ENCODE measurements around the gene RNF212.

Gene RNF212

DNA sequence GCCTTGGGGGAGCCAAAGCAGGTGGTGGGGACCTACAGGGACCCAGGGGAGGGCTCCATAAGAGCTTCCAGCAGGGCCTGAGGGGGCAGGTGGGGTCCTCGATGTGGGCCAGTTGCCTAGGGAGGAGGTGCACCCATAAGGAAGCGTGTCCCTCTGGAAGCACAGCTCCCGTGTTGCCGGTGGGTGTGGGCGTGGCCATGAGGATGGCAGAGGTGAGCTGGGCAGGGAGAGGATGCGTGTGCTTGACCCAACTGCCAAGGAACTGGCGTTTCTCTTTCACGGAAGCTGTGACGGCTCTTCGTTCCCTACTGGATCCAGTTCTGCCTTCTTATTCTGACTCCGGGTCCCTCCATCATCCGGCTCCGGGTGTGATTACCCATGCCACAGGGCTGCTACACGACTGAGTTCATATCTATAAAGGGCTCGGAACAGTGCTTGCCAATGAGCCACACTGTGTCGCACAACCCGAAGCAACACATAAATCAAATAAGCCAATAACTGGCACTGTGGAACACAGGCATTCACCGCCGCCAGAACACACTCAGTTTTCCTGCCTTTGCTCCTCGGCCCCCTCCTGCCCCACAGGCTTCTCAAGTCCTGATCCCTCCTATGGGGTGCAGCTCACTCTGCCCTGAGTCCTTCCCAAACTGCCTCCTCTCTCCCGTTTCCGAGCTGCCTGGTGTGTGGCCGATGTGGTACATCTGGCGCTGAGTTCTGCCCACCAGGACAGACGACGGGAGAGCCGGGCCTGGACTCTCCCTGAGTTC is 35.5 kb downstream of the RNF212 start:
- no peak for TF ChIP-seq CTCF (IDR thresholded peaks at IDR 0.05; ENCODE audit: control extremely low read depth, extremely low read depth, low read depth, missing control alignments)
- DNase-seq (ENCODE audit: extremely low spot score): no peak
- CTCF ChIA-PET: interaction anchor here (0.9 kb wide), 1 partner anchor 13 kb away, joined by 3 read pairs; no protein-coding TSS in a partner anchor
- POLR2A ChIA-PET: no interaction called here

DNA sequence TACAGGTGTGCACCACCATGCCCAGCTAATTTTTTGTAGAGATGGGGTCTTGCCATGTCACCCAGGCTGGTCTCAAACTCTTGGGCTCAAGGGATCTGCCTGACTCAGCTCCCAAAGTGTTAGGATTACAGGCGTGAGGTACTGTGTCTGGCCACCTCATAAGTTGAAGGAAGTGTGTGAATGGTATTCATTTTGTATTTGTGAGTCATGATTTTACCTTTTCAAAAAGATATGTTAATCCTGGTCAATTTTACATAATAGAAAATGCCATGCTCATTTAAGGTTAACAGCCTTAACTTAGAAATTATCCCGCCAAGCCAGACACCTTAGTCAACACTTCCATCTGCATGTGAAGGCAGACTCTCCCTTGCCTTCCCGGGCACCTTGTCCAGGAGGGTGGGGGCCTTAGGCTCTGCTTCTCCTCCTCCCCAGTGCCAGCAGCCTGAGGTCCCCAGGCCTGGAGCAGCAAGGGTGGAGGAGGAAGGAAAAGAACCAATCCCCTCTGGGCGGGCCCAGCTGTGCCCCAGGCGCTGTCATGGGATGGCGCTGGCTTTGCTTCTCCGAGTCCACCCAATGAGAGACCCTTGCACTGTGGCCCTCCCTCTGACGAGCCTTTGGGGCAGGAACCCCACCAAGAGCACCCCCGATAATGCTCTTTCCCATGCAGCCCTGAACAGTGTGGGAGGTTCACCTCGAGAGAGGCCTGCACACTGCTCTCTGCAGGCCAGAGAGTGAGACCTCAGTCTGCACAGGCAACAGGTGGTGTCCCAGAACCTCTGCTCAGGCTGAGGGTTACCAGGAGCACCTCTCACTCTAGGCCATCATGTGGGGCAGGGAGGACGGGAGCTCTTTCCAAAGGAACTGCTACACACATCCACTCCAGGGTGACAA is 37.3 kb downstream of the RNF212 start:
- CTCF ChIA-PET: no interaction called here
- no peak for TF ChIP-seq CTCF (IDR thresholded peaks at IDR 0.05; ENCODE audit: control extremely low read depth, extremely low read depth, low read depth, missing control alignments)
- DNase-seq (ENCODE audit: extremely low spot score): no peak
- POLR2A ChIA-PET: no interaction called here

DNA sequence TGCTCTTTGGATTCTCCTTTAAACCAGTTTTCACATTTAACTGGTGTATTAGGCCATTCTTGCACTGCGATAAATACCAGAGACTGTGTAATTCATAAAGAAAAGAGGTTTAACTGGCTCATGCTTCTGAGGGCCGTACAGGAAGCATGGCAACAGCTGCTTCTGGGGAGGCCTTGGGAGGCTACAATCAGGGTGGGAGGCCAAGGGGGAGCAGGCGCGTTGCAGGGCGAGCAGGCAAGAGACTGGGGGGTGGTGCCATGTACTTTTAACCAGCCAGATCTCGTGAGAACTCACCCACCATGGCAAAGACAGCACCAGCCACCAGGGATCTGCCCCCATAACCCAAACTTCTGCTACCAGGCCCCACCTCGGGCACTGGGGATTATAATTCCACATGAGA is 38.1 kb downstream of the RNF212 start:
- ChIA-PET POLR2A (no interaction called here), CTCF (no interaction called here)
- TF ChIP-seq CTCF (IDR thresholded peaks at IDR 0.05; ENCODE audit: control extremely low read depth, extremely low read depth, low read depth, missing control alignments): no peak
- DNase-seq (ENCODE audit: extremely low spot score): no peak

DNA sequence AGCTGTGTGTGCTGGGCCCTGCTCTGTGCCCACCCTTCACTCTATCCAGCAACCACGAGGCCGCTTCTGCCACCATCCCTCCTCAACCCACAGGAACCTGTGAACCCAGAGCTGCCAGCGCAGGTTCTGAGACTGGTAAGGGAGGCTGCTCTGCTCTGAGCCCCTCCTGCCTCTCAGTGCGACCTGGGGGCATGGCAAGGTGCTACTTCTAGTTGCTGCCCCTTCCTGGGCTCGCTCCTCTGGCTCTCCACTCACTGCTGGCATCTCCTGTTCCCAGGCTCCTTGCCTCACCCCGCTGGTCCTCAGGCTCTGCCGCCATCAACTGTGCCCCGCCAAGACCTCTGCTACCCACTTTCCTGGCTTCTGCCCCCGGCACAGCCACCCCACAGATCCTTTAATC is 39.3 kb downstream of the RNF212 start:
- no peak for DNase-seq (ENCODE audit: extremely low spot score)
- ChIA-PET CTCF (interaction anchor here (1.2 to 1.3 kb wide), 2 partner anchors 10 to 194 kb away, joined by 3 to 4 read pairs; no protein-coding TSS in a partner anchor), POLR2A (no interaction called here)
- TF ChIP-seq CTCF (IDR thresholded peaks at IDR 0.05; ENCODE audit: control extremely low read depth, extremely low read depth, low read depth, missing control alignments): no peak

GRCh38 chr4:1072830-1073446 is 40.4 kb downstream of the RNF212 start:
- peak; percentile 55 for TF ChIP-seq CTCF (IDR thresholded peaks at IDR 0.05; ENCODE audit: control extremely low read depth, extremely low read depth, low read depth, missing control alignments)
- CTCF ChIA-PET: interaction anchor here (1.3 kb wide), 1 partner anchor 195 kb away, joined by 3 read pairs; no protein-coding TSS in a partner anchor
- POLR2A ChIA-PET: no interaction called here
- peak; percentile 64 for DNase-seq (ENCODE audit: extremely low spot score)

- no peak for TF ChIP-seq CTCF (IDR thresholded peaks at IDR 0.05; ENCODE audit: control extremely low read depth, extremely low read depth, low read depth, missing control alignments)
- POLR2A ChIA-PET: no interaction called here
- CTCF ChIA-PET: no interaction called here
- DNase-seq (ENCODE audit: extremely low spot score): no peak
Measured at GRCh38 chr4:1069394-1069793, 44.0 kb downstream of the RNF212 start.

All from GM10248 (cell line).